ENCODE results near the gene SLC9A3. TPM values are rescaled to one million over a fixed set of nuclear protein-coding genes. Genes with fewer than 3 reads are reported as not detected.
"Not testable (repeated sequence)": the region's sequence is repeated elsewhere in the genome, so short reads cannot be mapped to it uniquely, and the experiment has no call there.

The SLC9A3 gene
- total RNA-seq, 1 donor, result 0.86 TPM

DNA sequence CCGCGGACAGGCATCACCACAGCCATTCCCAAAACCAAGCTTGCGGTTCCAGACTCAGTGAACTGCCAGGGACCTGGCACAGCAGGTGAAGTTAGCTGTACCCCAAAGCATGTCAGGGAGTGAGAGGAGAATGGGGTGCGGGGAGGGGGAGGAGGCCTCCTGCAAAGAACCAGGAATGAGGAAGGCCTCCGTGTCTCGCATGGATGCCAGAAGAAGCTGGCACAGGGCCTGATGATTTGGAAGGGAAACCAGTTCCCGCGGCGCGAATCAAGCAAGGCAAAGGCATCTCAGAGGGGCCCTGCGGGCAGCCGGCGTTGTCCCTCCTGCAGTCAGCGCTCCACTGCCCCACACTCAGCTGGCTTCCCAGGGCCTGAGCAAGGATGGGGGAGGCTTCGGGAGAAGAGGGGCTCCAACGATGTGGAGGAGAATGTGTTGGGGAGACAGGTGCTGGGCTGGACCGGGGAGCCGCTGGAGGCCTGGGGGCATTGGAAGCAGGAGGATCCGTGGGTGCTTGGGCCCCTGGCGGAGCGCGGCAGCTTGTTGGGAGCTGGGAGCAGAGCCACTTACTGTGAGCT is 14.6 kb downstream of the SLC9A3 start:
- H3K4me3 ChIP-seq (ENCODE audit: low read depth, low read length), result no peak overlapping the region
- no peak for DNase-seq (ENCODE audit: low read depth)
- TF ChIP-seq, protein P1, sequence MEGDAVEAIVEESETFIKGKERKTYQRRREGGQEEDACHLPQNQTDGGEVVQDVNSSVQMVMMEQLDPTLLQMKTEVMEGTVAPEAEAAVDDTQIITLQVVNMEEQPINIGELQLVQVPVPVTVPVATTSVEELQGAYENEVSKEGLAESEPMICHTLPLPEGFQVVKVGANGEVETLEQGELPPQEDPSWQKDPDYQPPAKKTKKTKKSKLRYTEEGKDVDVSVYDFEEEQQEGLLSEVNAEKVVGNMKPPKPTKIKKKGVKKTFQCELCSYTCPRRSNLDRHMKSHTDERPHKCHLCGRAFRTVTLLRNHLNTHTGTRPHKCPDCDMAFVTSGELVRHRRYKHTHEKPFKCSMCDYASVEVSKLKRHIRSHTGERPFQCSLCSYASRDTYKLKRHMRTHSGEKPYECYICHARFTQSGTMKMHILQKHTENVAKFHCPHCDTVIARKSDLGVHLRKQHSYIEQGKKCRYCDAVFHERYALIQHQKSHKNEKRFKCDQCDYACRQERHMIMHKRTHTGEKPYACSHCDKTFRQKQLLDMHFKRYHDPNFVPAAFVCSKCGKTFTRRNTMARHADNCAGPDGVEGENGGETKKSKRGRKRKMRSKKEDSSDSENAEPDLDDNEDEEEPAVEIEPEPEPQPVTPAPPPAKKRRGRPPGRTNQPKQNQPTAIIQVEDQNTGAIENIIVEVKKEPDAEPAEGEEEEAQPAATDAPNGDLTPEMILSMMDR (IDR thresholded peaks at IDR 0.05; ENCODE audit: insufficient read depth, low read depth, low read length), result no peak

DNA sequence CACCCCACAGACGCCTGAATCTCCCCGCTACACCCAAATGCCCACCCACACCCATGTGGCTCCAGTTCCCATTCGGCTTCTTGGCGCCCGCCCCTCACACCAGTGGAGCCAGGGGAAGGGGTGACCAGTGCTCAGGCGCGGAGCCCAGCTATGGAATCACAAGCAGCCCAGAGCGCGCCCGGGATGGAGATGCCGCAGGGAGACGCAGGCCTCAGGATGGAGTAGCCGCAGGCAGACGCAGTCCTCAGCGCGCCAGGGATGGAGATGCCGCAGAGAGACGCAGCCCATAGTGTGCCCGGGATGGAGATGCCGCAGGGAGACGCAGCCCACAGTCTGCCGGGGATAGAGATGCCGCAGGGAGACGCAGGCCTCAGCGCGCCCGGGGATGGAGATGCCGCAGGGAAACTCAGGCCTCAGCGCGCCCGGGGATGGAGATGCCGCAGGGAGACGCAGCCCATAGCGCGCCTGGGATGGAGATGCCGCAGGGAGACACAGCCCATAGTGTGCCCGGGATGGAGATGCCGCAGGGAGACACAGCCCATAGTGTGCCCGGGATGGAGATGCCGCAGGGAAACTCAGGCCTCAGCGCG is 16.2 kb downstream of the SLC9A3 start:
- not testable (repeated sequence) for DNase-seq (ENCODE audit: low read depth); H3K4me3 ChIP-seq (ENCODE audit: low read depth, low read length)

DNA sequence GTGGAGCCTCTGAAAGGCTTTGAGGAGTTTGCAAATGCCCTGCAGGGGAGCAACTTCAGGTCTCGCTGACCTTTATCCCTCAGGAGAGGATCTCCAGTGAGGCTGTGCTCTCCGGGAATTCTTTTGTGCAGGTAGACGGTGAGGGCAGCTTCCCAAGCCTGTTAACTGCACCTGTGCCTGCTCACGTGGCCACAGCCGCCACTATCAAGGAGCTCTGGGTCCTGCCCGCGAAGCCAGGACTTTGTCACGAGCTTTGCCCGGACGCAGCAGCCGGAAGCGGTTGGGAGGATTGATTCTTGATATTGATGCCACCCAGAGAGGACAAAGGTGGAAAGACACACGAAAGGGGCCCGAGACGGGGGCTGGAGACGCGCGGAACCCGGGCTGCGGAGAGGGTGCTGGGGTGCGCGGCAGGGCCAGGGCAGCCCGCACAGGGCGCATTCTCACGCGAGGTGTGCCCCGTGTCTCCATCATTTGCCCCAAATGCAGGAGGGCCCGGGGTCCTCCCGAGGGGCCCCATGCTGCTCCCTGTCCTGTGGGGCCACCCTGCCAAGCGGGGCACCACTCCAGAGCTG is 18.2 kb downstream of the SLC9A3 start:
- no peak overlapping the region for H3K4me3 ChIP-seq (ENCODE audit: low read depth, low read length)
- no peak for DNase-seq (ENCODE audit: low read depth)
- TF ChIP-seq, protein P1 (IDR thresholded peaks at IDR 0.05; ENCODE audit: insufficient read depth, low read depth, low read length), result no peak

DNA sequence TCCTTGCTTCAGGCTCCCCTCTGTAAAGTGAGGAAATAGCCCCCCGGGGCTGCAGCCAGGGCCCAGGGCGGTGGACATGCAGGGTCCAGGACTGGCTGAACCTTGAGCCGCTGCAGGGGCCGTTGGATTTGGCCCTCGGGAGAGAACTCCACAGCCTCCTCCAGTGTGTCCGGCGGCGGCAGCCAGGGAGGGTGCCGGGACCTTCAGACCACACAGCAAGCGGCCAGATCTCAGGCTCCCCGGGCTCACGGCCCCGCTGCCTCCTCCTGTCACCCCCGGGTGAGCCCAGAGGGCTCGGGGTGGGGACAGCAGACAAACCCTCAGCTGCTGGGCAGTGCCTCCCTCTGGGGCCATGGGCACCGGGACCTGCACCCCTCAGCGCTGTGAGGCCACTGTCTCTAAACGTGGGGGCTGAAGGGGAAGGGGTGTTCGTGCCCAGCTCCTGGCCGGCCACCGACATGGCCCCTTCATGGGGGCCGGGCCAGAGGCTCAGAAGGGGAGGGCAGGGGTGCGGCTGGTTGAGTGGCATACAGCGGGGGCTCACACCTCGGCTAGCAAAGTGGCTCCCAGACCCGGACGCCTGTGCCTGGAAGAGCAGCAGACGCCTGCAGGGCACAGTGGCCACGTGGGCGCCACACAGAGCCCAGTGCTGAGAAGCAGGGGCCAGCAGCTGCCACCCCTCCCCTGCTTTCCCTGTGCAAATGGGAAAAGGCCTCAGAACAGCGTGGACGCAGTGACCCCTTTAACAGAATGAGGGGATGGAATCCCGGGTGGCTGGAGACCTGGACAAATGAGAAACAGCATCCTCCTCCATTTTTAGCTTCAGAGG is 19.7 kb downstream of the SLC9A3 start:
- TF ChIP-seq, protein P1 (IDR thresholded peaks at IDR 0.05; ENCODE audit: insufficient read depth, low read depth, low read length), result no peak
- H3K4me3 ChIP-seq (ENCODE audit: low read depth, low read length), result no peak overlapping the region
- DNase-seq (ENCODE audit: low read depth), result no peak

DNA sequence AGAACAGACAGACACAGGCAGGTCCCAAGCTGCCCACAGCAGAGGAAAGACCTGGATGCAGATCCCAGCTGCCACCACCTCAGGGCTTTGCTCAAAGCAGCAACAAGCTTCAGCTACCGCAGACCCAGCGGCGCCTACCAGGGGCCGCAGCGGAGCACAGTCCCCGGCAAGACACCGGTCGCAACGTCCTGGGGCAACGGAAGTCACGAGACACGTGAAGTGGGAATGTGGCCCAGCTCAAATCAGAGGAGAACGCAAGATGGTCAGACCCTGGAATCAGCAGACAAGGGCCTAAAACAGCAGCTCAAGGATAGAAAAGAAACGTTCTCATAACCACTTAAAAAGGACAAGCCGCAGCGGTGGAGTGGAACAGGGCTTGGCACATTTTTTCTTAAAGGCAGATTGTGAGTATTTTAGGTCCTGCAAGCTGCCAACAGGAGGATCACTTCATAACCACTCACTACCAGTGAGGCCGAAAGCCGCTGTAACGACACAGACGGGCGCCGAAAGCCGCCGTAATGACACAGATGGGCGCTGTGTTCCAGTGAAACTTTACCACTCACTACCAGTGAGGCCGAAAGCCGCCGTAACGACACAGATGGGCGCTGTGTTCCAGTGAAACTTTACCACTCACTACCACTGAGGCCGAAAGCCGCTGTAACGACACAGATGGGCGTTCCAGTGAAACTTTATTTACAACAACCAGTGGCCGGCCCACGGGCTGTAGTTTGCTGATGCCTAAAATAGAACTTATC is 21.7 kb downstream of the SLC9A3 start:
- H3K4me3 ChIP-seq (ENCODE audit: low read depth, low read length), result no peak overlapping the region
- TF ChIP-seq, protein P1 (IDR thresholded peaks at IDR 0.05; ENCODE audit: insufficient read depth, low read depth, low read length), result no peak
- no peak for DNase-seq (ENCODE audit: low read depth)

DNA sequence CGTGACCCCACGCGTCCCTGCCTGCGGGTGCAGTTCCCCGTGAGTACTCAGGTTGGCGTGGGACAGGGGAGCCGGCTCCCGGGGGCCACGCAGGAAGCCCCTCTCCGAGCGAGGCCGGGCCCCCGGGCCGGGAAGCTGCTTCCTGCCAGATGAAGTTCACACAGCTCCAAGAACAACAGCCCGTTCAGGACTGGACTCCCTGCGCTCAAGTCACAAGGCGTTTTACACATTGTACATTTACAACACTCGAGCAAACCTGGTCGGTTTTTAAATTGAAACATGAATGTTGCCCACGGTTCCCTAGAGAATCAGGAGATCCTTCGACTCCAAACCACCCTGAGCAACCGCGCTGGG is 22.4 kb downstream of the SLC9A3 start:
- TF ChIP-seq, protein P1 (IDR thresholded peaks at IDR 0.05; ENCODE audit: insufficient read depth, low read depth, low read length), result no peak
- no peak for DNase-seq (ENCODE audit: low read depth)
- H3K4me3 ChIP-seq (ENCODE audit: low read depth, low read length), result no peak overlapping the region

All from fibroblast of villous mesenchyme (primary cell).